IPS-18c (cell line): Measurements from ENCODE around the gene IGFN1.
"Not testable (repeated sequence)": the region's sequence is repeated elsewhere in the genome, so short reads cannot be mapped to it uniquely, and the experiment has no call there.

Source experiments
- H3K4me3 ChIP-seq: 2 replicates; pipeline ENCODE4 v1.7.0; 2013; ENCODE audit warnings: low read depth, mild to moderate bottlenecking, low read length, moderate library complexity; ENCODE audit not compliant: insufficient read depth
- H3K9me3 ChIP-seq: one replicate; pipeline ENCODE4 v1.6.1; 2013; ENCODE audit warnings: mild to moderate bottlenecking, low read length, moderate library complexity; ENCODE audit not compliant: control insufficient read depth, insufficient read depth

Gene IGFN1

GRCh38 chr1:201221201-201221846 lies 30.7 kb downstream of the IGFN1 start:
- Histone ChIP-seq H3K4me3 (no peak overlapping the region), H3K9me3 (no peaks in the 10 kb centered on the region)

- Histone ChIP-seq H3K4me3 (no peak overlapping the region), H3K9me3 (no peaks in the 10 kb centered on the region)
Observed at GRCh38 chr1:201222125-201222524, 31.5 kb downstream of the IGFN1 start.

- Histone ChIP-seq H3K9me3 (no peaks in the 10 kb centered on the region), H3K4me3 (no peak overlapping the region)
Observed at GRCh38 chr1:201223852-201224665, 33.4 kb downstream of the IGFN1 start.

- Histone ChIP-seq H3K9me3 (no peaks in the 10 kb centered on the region), H3K4me3 (no peak overlapping the region)
Observed at GRCh38 chr1:201224666-201225370, 34.2 kb downstream of the IGFN1 start.

- Histone ChIP-seq H3K9me3 (no peaks in the 10 kb centered on the region), H3K4me3 (no peak overlapping the region)
Observed at GRCh38 chr1:201226178-201226514, 35.5 kb downstream of the IGFN1 start.

GRCh38 chr1:201226859-201227488 lies 36.4 kb downstream of the IGFN1 start:
- H3K9me3 ChIP-seq, result no peaks in the 10 kb centered on the region
- no peak overlapping the region for H3K4me3 ChIP-seq

- H3K4me3 ChIP-seq, result no peak overlapping the region
- no peaks in the 10 kb centered on the region for H3K9me3 ChIP-seq
Observed at GRCh38 chr1:201228011-201228983, 37.7 kb downstream of the IGFN1 start.

GRCh38 chr1:201229095-201229494 lies 38.5 kb downstream of the IGFN1 start:
- Histone ChIP-seq H3K9me3 (no peaks in the 10 kb centered on the region), H3K4me3 (no peak overlapping the region)

GRCh38 chr1:201229771-201230635 lies 39.4 kb downstream of the IGFN1 start:
- H3K4me3 ChIP-seq, result no peak overlapping the region
- no peaks in the 10 kb centered on the region for H3K9me3 ChIP-seq

- no peak overlapping the region for H3K4me3 ChIP-seq
- H3K9me3 ChIP-seq, result no peaks in the 10 kb centered on the region
Observed at GRCh38 chr1:201230676-201231075, 40.1 kb downstream of the IGFN1 start.

GRCh38 chr1:201239646-201240045 lies 49.0 kb downstream of the IGFN1 start:
- not testable (repeated sequence) for H3K4me3 ChIP-seq, H3K9me3 ChIP-seq

GRCh38 chr1:201240171-201240570 lies 49.5 kb downstream of the IGFN1 start:
- no peaks in the 10 kb centered on the region for H3K9me3 ChIP-seq

GRCh38 chr1:201241736-201242135 lies 51.1 kb downstream of the IGFN1 start:
- Histone ChIP-seq H3K4me3 (no peak overlapping the region), H3K9me3 (no peaks in the 10 kb centered on the region)

More at GRCh38 chr1:201240171-201240570, 49.5 kb downstream of the IGFN1 start:
- no peak overlapping the region for H3K4me3 ChIP-seq

GRCh38 chr1:201245082-201245481 lies 54.5 kb downstream of the IGFN1 start:
- Histone ChIP-seq H3K9me3 (no peaks in the 10 kb centered on the region), H3K4me3 (no peak overlapping the region)

- peaks cover 2% of the 10 kb centered on the region for H3K9me3 ChIP-seq
- H3K4me3 ChIP-seq, result no peak overlapping the region
Observed at GRCh38 chr1:201248721-201249559, 58.3 kb downstream of the IGFN1 start.
